ENCODE results near the gene KIR2DL3.

Gene KIR2DL3

DNA sequence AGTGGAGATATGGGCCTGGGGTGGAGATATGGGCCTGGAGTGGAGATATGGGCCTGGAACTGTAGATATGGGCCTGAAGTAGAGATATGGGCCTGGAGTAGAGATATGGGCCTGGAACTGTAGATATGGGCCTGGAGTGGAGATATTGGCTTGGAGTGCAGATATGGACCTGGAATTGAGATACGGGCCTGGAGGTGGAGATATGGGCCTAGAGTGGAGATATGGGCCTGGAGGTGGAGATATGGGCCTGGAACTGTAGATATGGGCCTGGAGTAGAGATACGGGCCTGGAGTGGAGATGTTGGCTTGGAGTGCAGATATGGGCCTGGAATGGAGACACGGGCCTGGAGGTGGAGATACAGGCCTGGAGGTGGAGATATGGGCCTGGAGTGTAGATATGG, 13.7 kb upstream of the KIR2DL3 start:
- Histone ChIP-seq H3K27ac (no peak overlapping the region), H3K4me3 (ENCODE audit: low read depth in 1 of 2, low read length in 1 of 2) (no peak overlapping the region), H3K36me3 (no peaks in the 10 kb centered on the region), H3K4me1 (ENCODE audit: control insufficient read depth in 1 of 2, insufficient read depth in 1 of 2, low read depth in 1 of 2, low read length in 1 of 2) (no peaks in the 10 kb centered on the region), H3K27me3 (peaks cover 9% of the 10 kb centered on the region), H3K9me3 (no peaks in the 10 kb centered on the region)
- TF ChIP-seq, protein P1, sequence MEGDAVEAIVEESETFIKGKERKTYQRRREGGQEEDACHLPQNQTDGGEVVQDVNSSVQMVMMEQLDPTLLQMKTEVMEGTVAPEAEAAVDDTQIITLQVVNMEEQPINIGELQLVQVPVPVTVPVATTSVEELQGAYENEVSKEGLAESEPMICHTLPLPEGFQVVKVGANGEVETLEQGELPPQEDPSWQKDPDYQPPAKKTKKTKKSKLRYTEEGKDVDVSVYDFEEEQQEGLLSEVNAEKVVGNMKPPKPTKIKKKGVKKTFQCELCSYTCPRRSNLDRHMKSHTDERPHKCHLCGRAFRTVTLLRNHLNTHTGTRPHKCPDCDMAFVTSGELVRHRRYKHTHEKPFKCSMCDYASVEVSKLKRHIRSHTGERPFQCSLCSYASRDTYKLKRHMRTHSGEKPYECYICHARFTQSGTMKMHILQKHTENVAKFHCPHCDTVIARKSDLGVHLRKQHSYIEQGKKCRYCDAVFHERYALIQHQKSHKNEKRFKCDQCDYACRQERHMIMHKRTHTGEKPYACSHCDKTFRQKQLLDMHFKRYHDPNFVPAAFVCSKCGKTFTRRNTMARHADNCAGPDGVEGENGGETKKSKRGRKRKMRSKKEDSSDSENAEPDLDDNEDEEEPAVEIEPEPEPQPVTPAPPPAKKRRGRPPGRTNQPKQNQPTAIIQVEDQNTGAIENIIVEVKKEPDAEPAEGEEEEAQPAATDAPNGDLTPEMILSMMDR (IDR thresholded peaks at IDR 0.05): no peak

GRCh38 chr19:54725321-54725720, 13.0 kb upstream of the KIR2DL3 start:
- Histone ChIP-seq H3K4me1 (ENCODE audit: control insufficient read depth in 1 of 2, insufficient read depth in 1 of 2, low read depth in 1 of 2, low read length in 1 of 2) (no peaks in the 10 kb centered on the region), H3K27me3 (peaks cover 13% of the 10 kb centered on the region), H3K36me3 (no peaks in the 10 kb centered on the region), H3K9me3 (no peaks in the 10 kb centered on the region), H3K4me3 (ENCODE audit: low read depth in 1 of 2, low read length in 1 of 2) (no peak overlapping the region), H3K27ac (no peak overlapping the region)
- TF ChIP-seq, protein P1 (IDR thresholded peaks at IDR 0.05): no peak

DNA sequence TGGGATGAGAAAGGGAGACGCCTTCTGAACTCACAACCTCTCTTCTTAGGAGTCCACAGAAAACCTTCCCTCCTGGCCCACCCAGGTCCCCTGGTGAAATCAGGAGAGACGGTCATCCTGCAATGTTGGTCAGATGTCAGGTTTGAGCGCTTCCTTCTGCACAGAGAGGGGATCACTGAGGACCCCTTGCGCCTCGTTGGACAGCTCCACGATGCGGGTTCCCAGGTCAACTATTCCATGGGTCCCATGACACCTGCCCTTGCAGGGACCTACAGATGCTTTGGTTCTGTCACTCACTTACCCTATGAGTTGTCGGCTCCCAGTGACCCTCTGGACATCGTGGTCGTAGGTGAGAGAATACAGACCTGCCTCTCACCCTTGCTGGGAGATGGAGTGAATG, 10.8 kb upstream of the KIR2DL3 start:
- no peaks in the 10 kb centered on the region for H3K36me3 ChIP-seq
- no peak overlapping the region for H3K4me3 ChIP-seq (ENCODE audit: low read depth in 1 of 2, low read length in 1 of 2)
- H3K27ac ChIP-seq: no peak overlapping the region
- TF ChIP-seq, protein P1 (IDR thresholded peaks at IDR 0.05): no peak
- H3K9me3 ChIP-seq: no peaks in the 10 kb centered on the region
- H3K27me3 ChIP-seq: peaks cover 17% of the 10 kb centered on the region
- no peaks in the 10 kb centered on the region for H3K4me1 ChIP-seq (ENCODE audit: control insufficient read depth in 1 of 2, insufficient read depth in 1 of 2, low read depth in 1 of 2, low read length in 1 of 2)

DNA sequence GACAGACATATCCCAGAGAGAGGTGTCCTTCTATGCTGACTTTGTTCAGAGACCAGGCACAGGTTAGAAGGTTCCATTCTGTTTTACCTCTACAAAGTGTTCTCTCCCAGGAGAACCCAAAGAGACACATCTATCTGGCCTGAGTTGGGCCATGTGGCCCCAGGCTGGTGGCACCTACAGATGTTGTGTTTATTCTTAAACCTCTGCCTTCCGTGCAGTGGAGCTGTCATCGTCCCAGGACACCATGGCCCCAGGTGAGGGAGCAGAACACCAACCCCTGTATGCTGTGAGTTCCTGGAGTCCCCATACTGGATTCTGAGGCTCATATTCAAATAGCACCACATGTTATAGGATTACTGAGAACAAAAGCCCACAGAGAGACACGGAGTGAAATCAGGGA, 10.1 kb upstream of the KIR2DL3 start:
- H3K27me3 ChIP-seq: peaks cover 17% of the 10 kb centered on the region
- H3K36me3 ChIP-seq: no peaks in the 10 kb centered on the region
- no peaks in the 10 kb centered on the region for H3K9me3 ChIP-seq
- H3K27ac ChIP-seq: no peak overlapping the region
- H3K4me1 ChIP-seq (ENCODE audit: control insufficient read depth in 1 of 2, insufficient read depth in 1 of 2, low read depth in 1 of 2, low read length in 1 of 2): no peaks in the 10 kb centered on the region
- TF ChIP-seq, protein P1 (IDR thresholded peaks at IDR 0.05): no peak
- no peak overlapping the region for H3K4me3 ChIP-seq (ENCODE audit: low read depth in 1 of 2, low read length in 1 of 2)

GRCh38 chr19:54729416-54730188, 8.7 kb upstream of the KIR2DL3 start:
- peaks cover 17% of the 10 kb centered on the region for H3K27me3 ChIP-seq
- TF ChIP-seq, protein P1 (IDR thresholded peaks at IDR 0.05): no peak

More at GRCh38 chr19:54729416-54730188, 8.7 kb upstream of the KIR2DL3 start:
- no peaks in the 10 kb centered on the region for H3K9me3 ChIP-seq
- no peak overlapping the region for H3K4me3 ChIP-seq (ENCODE audit: low read depth in 1 of 2, low read length in 1 of 2)
- H3K4me1 ChIP-seq (ENCODE audit: control insufficient read depth in 1 of 2, insufficient read depth in 1 of 2, low read depth in 1 of 2, low read length in 1 of 2): no peaks in the 10 kb centered on the region
- no peaks in the 10 kb centered on the region for H3K36me3 ChIP-seq
- H3K27ac ChIP-seq: no peak overlapping the region

Measured in neutrophil (primary cell).